ENCODE data around the gene WAS.
"Not testable (repeated sequence)": the region's sequence is repeated elsewhere in the genome, so short reads cannot be mapped to it uniquely, and the experiment has no call there.

Gene WAS

DNA sequence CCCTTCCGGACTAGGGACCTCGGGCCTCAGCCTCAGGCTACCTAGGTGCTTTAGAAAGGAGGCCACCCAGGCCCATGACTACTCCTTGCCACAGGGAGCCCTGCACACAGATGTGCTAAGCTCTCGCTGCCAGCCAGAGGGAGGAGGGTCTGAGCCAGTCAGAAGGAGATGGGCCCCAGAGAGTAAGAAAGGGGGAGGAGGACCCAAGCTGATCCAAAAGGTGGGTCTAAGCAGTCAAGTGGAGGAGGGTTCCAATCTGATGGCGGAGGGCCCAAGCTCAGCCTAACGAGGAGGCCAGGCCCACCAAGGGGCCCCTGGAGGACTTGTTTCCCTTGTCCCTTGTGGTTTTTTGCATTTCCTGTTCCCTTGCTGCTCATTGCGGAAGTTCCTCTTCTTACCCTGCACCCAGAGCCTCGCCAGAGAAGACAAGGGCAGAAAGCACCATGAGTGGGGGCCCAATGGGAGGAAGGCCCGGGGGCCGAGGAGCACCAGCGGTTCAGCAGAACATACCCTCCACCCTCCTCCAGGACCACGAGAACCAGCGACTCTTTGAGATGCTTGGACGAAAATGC is at the start of gene WAS:
Gene WAS, plus strand, starts transcription at position 389 of the 572 bp plus-strand sequence. Its CDS starts 55 bp downstream, at position 444.
- no peak for DNase-seq (ENCODE audit: low read depth)

DNA sequence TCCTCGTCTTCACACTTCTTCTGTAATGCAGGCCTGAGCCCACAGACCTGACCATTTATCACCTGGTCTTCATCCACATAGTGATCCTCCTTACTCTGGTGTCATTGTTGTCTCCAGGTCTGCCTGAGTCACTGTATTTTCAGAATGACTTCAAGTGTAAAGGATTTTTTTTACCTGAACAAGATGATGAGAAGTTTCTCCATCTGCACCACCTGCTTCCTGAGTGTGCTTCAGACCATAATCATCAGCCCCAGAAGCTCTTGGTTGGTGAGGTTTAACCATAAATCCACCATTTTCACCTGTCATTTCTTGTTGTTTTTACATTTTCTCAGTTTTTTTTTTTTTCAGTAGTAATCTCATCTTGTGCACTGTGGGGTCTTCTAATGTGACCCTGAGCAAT is 47.3 kb upstream of the WAS start:
- no peak for DNase-seq (ENCODE audit: low read depth)

DNA sequence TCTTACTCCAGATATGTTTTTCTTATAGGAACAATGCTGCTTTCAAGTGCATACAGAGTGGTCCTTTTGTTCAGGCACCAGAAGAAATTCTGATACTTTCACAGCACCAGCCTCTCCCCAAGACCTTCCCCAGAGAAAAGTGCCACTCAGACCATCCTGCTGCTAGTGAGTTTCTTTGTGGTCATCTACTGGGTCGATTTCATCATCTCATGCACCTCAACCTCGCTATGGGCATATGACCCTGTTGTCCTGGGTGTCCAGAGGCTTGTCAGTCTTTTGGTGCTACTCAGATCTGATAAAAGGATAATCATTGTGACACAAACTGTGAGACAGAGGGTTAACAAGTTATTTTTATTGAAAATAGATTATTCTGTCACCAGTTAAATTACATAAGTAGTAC is 46.8 kb upstream of the WAS start:
- no peak for DNase-seq (ENCODE audit: low read depth)

DNA sequence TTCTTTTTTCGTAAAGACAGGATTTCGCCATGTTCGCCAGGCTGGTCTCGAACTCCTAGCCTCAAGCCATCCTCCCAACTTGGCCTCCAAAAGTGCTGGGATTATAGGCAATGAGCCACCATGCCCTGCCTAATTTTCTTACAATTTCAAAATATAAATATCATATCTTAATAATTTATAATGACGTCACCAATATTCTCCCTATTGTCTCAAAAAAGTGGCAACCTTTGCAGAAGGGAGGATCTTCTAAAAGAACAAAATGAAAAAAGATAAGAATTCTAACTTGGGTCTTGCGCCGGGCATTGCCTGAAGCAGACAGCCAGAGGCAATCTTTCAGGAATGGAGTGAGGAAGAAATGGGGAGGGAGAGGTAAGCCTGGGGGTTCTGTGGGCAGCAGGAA is 37.9 kb upstream of the WAS start:
- DNase-seq (ENCODE audit: low read depth), result no peak

DNA sequence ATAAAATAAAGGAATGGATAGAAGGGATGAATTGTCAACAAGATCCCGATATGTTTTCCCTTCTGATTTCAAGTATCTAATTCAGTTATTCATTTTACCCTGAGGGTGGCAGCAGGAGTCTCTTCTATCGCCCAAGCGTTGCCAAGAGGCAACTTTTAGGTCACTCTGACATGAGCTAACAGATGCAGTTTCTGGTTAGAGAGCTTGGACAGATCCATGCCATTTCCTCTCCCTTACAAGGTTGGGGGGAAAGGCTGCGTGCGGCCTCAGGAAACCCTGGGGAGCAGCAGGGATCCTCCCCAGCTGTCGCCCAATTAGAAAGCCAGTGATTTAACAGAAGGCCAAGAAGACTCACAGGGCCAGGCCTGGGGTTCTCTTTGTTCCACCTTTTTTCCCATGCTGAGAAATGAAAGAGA is 35.3 kb upstream of the WAS start:
- DNase-seq (ENCODE audit: low read depth), result no peak

GRCh38 chrX:48649102-48649501 is 34.5 kb upstream of the WAS start:
- DNase-seq (ENCODE audit: low read depth), result no peak

DNA sequence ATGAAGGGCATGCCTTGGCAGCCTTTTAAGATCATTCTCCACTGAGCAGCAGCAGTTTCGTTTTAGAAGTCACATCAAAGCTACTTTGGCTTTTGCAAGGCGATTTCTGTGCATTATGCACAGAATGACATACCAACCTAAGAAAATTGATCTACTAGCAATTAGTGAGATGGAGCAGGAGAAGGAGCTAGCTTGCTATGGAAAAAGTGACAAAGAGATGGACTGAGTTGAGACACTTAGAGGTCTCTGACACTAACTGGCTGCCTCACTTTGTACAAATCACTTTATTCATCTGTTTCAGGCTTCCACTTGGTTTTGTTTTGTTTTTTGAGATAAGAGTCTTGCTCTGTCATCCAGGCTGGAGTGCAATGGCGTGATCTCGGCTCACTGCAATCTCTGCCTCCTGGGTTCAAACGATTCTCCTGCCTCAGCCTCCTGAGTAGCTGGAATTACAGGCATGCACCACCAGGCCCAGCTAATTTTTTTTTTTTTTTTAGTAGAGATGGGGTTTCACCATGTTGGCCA is 31.5 kb upstream of the WAS start:
- DNase-seq (ENCODE audit: low read depth), result not testable (repeated sequence)

DNA sequence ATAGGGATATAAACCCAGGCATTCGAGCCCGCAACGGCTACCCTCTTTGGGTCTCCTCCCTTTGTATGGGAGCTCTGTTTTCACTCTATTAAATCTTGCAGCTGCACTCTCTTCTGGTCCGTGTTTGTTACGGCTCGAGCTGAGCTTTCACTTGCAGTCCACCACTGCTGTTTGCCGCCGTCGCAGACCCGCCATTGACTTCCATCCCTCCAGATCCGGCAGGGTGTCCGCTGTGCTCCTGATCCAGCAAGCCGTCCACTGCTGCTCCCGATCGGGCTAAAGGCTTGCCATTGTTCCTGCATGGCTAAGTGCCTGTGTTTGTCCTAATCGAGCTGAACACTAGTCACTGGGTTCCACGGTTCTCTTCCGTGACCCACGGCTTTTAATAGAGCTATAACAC is 28.9 kb upstream of the WAS start:
- not testable (repeated sequence) for DNase-seq (ENCODE audit: low read depth)

GRCh38 chrX:48659686-48660085 is 23.9 kb upstream of the WAS start:
- DNase-seq (ENCODE audit: low read depth), result not testable (repeated sequence)

- no peak for DNase-seq (ENCODE audit: low read depth)
These were observed 20.4 kb upstream of the WAS start for GRCh38 chrX:48663241-48663640.

DNA sequence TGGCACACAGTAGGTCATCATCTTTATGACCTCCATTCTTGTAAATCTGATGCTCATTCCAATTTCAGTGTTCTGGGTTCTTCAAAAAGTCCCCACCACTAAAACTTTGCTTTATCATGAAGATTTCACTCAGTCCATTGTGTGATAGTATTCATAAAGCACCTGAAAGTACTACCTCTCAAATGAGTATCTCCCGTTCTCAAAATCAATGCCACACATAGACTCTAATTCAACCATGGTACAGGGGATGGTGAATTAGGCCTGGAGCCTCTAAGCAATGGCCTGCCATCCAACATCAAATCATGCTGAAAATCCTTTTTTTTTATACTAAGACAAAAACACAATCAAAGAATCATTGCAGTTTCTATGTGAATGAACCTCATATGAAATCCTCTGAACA is 19.4 kb upstream of the WAS start:
- DNase-seq (ENCODE audit: low read depth), result no peak

DNA sequence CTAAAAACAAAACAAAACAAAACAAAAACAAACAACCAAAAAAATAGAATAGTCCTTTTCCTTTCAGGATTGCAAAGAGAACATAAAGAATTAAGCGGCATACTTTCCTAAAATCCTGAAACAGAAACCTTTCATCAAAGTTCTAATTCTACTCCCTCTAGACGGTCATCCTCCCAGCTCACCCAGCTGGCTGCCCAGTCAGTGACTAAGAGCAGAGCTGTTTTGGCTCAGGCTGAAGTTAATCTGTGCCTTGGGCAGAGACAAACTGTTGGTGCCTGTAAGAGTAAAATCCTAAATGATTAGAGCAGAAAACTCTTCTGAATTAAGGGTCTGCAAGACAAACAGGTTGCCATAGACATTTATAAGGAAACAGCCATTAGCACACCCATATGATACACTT is 17.6 kb upstream of the WAS start:
- no peak for DNase-seq (ENCODE audit: low read depth)

GRCh38 chrX:48666649-48667048 is 16.9 kb upstream of the WAS start:
- DNase-seq (ENCODE audit: low read depth), result no peak

DNA sequence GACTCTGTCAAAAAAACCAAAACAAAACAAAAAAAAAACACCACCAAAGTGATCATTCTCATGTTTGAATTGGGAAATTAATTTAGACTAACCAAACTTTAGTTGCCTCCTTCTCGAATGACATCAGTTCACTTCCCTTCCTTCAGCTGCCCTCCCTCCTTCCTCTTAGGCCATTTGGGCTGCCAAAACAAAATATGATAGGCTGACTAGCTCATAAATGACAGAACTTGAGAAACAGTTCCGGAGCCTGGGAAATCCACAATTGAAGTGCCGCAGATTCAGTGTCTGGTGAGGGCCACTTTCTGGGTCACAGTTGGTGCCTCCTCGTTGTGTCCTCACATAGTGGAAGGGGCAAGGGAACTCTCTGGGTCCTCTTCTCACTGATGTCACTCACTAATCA is 16.1 kb upstream of the WAS start:
- no peak for DNase-seq (ENCODE audit: low read depth)

DNA sequence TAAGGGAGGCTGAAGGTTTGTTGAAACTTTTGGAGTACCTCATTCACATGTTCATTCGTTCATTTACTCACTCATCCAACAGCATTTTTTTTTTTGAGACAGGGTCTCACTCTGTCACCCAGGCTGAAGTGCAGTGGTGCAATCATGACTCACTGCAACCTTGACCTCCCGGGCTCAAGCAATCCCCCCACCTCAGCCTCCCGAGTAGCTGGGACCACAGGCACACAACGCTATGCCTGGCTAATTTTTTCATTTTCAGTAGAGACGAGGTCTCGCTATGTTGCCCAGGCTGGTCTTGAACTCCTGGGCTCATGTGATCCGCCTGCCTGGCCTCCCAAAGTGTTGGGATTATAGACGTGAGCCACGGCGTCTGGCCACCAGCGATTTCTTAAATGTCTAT is 15.4 kb upstream of the WAS start:
- not testable (repeated sequence) for DNase-seq (ENCODE audit: low read depth)

DNA sequence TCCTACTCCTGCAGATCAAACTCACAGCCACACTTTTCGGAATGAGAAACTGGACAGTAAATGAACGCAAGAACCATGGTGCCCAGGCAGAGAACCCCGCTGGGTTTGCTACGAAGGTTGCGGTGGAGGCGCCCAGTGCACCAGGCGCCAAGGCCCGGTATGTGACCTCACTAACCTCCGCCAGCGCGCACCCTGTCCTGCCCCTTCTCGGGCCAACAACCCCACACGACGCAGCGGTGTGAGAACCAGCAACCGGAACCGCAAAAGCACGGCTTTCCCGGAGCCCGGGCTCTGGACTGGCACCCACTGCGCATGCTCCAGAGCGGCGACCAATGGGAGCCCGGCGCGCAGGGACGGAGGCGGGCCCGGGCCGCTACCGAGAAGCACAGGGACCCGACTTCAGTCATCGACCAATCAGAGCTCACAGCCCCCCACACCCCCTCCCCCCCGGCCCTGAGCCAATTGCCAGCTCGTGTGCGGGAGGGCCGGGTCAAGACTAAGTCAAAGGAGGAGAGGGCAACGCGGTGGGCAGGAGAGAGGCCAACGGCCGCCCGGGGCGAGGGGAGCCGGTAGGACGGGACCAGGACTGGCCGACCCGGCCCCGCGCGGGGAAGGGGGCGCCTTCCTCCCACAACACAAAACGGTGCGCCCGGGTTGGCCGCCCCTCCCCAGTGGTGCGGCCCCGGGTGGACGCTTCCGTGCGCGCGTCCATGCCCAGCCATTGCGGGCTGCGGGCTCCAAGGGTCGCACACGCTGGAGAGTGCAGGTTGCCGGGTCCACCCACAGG is 7.3 kb upstream of the WAS start:
- DNase-seq (ENCODE audit: low read depth), result peak; percentile 72

GRCh38 chrX:48676893-48677270 is 6.7 kb upstream of the WAS start:
- no peak for DNase-seq (ENCODE audit: low read depth)

- no peak for DNase-seq (ENCODE audit: low read depth)
These were observed 6.1 kb upstream of the WAS start for GRCh38 chrX:48677516-48677915.

DNA sequence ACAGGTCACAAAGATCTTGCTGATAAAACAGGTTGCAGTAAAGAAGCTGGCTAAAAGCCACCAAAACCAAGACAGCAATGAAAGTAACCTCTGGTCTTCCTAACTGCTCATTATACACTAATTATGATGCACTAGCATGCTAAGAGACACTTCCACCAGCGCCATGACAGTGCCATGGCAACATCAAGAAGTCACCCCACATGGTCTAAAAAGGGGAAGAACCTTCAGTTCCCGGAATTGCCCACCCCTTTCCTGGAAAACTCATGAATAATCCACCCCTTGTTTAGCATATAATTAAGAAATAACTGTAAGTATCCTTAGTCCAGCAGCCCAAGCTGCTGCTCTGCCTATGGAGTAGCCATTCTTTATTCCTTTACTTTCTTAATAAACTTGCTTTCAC is 3.1 kb upstream of the WAS start:
- not testable (repeated sequence) for DNase-seq (ENCODE audit: low read depth)

GRCh38 chrX:48680925-48681324 is 2.7 kb upstream of the WAS start:
- DNase-seq (ENCODE audit: low read depth), result not testable (repeated sequence)

- no peak for DNase-seq (ENCODE audit: low read depth)
These were observed 1.9 kb upstream of the WAS start for GRCh38 chrX:48681539-48682183.

DNA sequence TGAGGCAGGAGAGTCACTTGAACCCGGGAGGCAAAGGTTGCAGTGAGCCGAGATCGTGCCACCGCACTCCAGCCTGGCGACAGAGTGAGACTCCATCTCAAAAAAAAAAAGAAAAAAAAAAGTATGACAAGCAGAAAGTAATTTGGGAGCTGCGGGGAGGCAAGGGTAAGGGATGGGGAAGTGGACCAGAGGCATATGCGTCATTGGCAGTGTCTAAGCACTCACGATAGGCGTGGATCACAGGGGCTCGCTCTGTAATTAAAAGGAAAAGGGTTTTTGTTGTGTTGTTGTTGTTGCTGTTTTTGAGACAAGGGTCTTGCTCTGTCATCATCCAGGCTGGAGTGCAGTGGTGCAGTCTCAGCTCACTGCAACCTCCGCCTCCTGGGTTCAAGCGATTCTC is 804 bp upstream of the WAS start:
- DNase-seq (ENCODE audit: low read depth), result not testable (repeated sequence)

- no peak for DNase-seq (ENCODE audit: low read depth)
These were observed 535 bp downstream of the WAS start for GRCh38 chrX:48684134-48684533.
